Peyer's patch (tissue), 4 donors: ENCODE data around the gene HCST.

Experiments
- CTCF ChIP-seq, 6 experiments: fragments of 450-650 bp in 4 of 6; fragments of 200-600 bp in 2 of 6; sonication (generic) in 1 of 6; IDR thresholded peaks; one replicate each; pipeline ENCODE4 v1.5.1; 2017 to 2019; ENCODE audit warnings: antibody characterized with exemption in 6 of 6, mild to moderate bottlenecking in 3 of 6, moderate library complexity in 1 of 6
- POLR2A ChIP-seq, 2 donors: fragments of 450-650 bp; IDR thresholded peaks; one replicate each; pipeline ENCODE4 v1.5.1; 2017; ENCODE audit warnings: antibody characterized with exemption in 2 of 2, mild to moderate bottlenecking in 2 of 2, moderate library complexity in 2 of 2

DNA sequence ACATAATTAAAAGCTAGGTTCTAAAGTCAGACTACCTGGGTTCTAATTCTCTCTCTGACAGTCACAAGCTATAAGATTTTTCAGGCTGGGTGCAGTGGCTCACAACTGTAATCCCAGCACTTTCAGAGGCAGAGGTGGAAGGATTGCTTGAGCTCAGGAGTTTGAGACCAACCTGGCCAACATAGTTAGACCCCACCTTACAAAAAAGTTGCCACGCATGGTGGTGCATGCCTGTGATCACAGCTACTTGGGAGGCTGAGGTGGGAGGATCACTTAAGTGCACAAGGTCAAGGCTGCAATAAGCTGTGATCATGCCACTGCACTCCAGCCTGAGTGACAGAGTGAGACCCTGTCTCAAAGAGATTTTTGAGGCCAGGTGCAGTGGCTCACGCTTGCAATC, 8.0 kb upstream of the HCST start:
- TF ChIP-seq CTCF (IDR thresholded peaks at IDR 0.05), result no peak
- TF ChIP-seq POLR2A (IDR thresholded peaks at IDR 0.05), result no peak
